SU-DHL-6 (cell line): Measurements from ENCODE around the gene INSIG2.

Experiments used
- H2AFZ ChIP-seq: fragments of 200-600 bp; sonication (generic); 2 replicates; pipeline ENCODE4 v1.6.1; 2014; ENCODE audit warnings: low read depth, mild to moderate bottlenecking, moderate library complexity, mixed read lengths, antibody characterized with exemption, low read length; ENCODE audit not compliant: severe bottlenecking
- H3F3A ChIP-seq: fragments of 200-600 bp; shearing (Covaris generic); 2 replicates; pipeline ENCODE4 v1.6.0; 2016; ENCODE audit warnings: antibody characterized with exemption, mild to moderate bottlenecking; ENCODE audit not compliant: insufficient read depth
- H3K27ac ChIP-seq: fragments of 200-600 bp; sonication (generic); 2 replicates; pipeline ENCODE4 v1.5.1; 2016; ENCODE audit warnings: low read depth, mild to moderate bottlenecking, low read length, moderate library complexity, mixed read lengths
- H3K27me3 ChIP-seq: fragments of 200-600 bp; sonication (generic), shearing (Covaris generic); 2 replicates; pipeline ENCODE4 v1.6.0; 2014; ENCODE audit warnings: mild to moderate bottlenecking, low read length
- H3K36me3 ChIP-seq: fragments of 200-600 bp; sonication (generic); 2 replicates; pipeline ENCODE4 v1.6.1; 2014; ENCODE audit warnings: mild to moderate bottlenecking, low read length, mixed read lengths
- H3K4me2 ChIP-seq: fragments of 300-600, 200-600 bp; shearing (Covaris generic), sonication (generic); 2 replicates; pipeline ENCODE4 v1.6.0; 2014; ENCODE audit warnings: low read length, low read depth, mild to moderate bottlenecking; ENCODE audit not compliant: poor library complexity, severe bottlenecking
- H3K4me3 ChIP-seq: fragments of 200-600 bp; sonication (generic); 2 replicates; pipeline ENCODE4 v1.5.1; 2014; ENCODE audit warnings: antibody characterized with exemption, low read length, mild to moderate bottlenecking, mixed read lengths; ENCODE audit not compliant: insufficient read depth, poor library complexity, severe bottlenecking
- H3K79me2 ChIP-seq: fragments of 200-600 bp; sonication (generic); 2 replicates; pipeline ENCODE4 v1.6.1; 2014; ENCODE audit warnings: mild to moderate bottlenecking, low read length, moderate library complexity; ENCODE audit not compliant: insufficient read depth
- H3K9ac ChIP-seq: fragments of 200-600 bp; sonication (generic); 2 replicates; pipeline ENCODE4 v1.7.0; 2014; ENCODE audit warnings: mild to moderate bottlenecking, low read length
- H3K9me2 ChIP-seq: fragments of 200-600 bp; sonication (generic); replicated peaks from 2 replicates; pipeline ENCODE4 v1.6.1; 2014; ENCODE audit warnings: low read length; ENCODE audit not compliant: insufficient read depth
- H3K9me3 ChIP-seq: fragments of 200-600 bp; sonication (generic); 2 replicates; pipeline ENCODE4 v1.6.1; 2014; ENCODE audit warnings: low read length, mixed read lengths; ENCODE audit not compliant: insufficient read depth
- H4K20me1 ChIP-seq: fragments of 200-600 bp; sonication (generic); 2 replicates; pipeline ENCODE4 v1.6.1; 2014; ENCODE audit warnings: low read depth, mild to moderate bottlenecking, antibody characterized with exemption, low read length, moderate library complexity, mixed read lengths
- EZH2phosphoT487 ChIP-seq: fragments of 200-600 bp; sonication (generic), shearing (Covaris generic); conservative IDR thresholded peaks from 2 replicates; pipeline ENCODE4 v1.6.1; 2018; ENCODE audit warnings: mild to moderate bottlenecking, antibody characterized with exemption, low read length, moderate library complexity, mixed read lengths
- TF ChIP-seq, protein P1 (sequence below): fragments of 200-600 bp; sonication (generic); IDR thresholded peaks from one replicate; pipeline ENCODE4 v1.5.1; 2017; ENCODE audit warnings: antibody characterized with exemption, mild to moderate bottlenecking, low read length, moderate library complexity; ENCODE audit not compliant: insufficient read depth, poor library complexity, severe bottlenecking

The INSIG2 gene

DNA sequence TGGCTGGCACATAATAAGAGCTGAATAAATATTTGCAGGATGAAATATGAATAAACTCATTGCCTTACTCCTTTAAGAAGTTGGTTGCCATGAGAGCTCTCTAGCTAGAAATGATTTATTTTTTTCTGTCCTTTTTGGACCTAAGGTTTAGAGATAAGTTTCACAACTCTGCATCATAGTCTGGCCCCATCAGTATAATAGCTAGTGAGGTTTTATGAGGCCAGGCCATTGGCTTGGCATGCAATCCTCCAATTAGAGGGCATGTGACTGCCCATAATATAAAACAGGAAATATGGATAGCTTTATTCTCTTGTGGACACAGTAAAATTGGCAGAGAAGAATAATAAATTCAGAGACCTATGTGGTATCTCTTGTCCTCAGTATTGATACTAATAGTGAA lies 26.2 kb upstream of the INSIG2 start:
- Histone ChIP-seq H3K9me2 (no peaks in the 10 kb centered on the region), H3K79me2 (no peaks in the 10 kb centered on the region), H3F3A (no peaks in the 10 kb centered on the region), H3K27ac (no peak overlapping the region), H3K27me3 (no peaks in the 10 kb centered on the region), H3K9ac (no peak overlapping the region), H3K9me3 (no peaks in the 10 kb centered on the region), H2AFZ (no peak overlapping the region), H4K20me1 (no peaks in the 10 kb centered on the region), H3K36me3 (no peaks in the 10 kb centered on the region), H3K4me2 (no peak overlapping the region), H3K4me3 (no peak overlapping the region)
- TF ChIP-seq, protein P1, sequence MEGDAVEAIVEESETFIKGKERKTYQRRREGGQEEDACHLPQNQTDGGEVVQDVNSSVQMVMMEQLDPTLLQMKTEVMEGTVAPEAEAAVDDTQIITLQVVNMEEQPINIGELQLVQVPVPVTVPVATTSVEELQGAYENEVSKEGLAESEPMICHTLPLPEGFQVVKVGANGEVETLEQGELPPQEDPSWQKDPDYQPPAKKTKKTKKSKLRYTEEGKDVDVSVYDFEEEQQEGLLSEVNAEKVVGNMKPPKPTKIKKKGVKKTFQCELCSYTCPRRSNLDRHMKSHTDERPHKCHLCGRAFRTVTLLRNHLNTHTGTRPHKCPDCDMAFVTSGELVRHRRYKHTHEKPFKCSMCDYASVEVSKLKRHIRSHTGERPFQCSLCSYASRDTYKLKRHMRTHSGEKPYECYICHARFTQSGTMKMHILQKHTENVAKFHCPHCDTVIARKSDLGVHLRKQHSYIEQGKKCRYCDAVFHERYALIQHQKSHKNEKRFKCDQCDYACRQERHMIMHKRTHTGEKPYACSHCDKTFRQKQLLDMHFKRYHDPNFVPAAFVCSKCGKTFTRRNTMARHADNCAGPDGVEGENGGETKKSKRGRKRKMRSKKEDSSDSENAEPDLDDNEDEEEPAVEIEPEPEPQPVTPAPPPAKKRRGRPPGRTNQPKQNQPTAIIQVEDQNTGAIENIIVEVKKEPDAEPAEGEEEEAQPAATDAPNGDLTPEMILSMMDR = no peak
- no peak for TF ChIP-seq EZH2phosphoT487

DNA sequence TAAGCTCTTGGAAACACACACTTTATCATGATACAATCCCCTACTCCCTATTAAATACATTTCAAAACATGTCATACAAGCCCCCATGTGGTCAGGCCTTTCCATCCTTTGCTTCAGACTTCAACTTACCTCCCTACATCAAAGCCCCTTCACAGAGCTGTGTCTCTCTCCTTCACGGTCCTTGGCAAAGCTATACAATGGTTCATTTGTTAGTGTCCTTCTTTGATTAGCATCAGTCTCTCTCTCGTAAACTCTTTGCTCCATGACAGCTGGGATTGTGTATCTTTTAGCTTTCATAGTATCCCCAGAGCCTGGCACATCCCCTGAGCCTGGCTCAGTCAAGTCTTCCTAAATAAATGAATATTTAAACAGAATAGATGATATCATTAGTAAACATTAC lies 25.6 kb upstream of the INSIG2 start:
- Histone ChIP-seq H3K9ac (no peak overlapping the region), H3K9me2 (no peaks in the 10 kb centered on the region), H3F3A (no peaks in the 10 kb centered on the region), H3K27me3 (no peaks in the 10 kb centered on the region), H3K79me2 (no peaks in the 10 kb centered on the region), H3K9me3 (no peaks in the 10 kb centered on the region), H4K20me1 (no peaks in the 10 kb centered on the region), H2AFZ (no peak overlapping the region), H3K27ac (no peak overlapping the region), H3K36me3 (no peaks in the 10 kb centered on the region), H3K4me3 (no peak overlapping the region), H3K4me2 (no peak overlapping the region)
- no peak for TF ChIP-seq EZH2phosphoT487
- TF ChIP-seq, protein P1 = no peak

DNA sequence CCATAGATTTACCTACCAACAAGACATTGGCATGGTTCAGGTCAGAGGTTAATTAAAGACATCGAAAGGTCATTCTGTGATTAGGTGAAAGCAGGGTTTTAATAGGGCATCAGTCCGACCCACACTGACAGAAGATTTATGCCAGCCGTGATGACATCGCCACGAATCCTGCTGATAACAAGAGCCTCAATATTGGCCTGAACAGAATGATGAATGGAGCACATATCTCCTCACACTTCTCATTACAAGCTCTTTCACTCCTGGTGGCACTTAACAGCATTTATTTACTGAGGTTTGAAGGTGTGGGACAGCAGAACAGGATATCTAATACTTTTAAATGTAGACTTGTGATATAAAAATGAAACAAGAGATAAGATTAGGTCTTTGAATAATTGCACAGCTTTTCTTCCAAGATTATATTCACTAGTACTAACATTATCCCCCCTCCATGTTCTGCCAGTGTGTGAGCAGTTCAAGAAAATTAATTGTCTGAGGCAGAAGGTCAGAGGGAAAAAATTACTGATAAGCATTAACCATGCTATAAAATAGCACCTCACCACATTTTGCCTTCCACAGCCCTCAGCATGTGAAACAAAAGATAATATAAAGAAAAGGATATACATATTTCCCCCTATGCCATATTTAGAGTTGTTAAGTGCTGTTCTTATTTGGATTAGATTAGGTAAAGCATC lies 23.1 kb upstream of the INSIG2 start:
- Histone ChIP-seq H2AFZ (no peak overlapping the region), H3K9me2 (no peaks in the 10 kb centered on the region), H4K20me1 (no peaks in the 10 kb centered on the region), H3K4me2 (no peak overlapping the region), H3K27me3 (no peaks in the 10 kb centered on the region), H3K9me3 (no peaks in the 10 kb centered on the region), H3K36me3 (no peaks in the 10 kb centered on the region), H3K9ac (no peak overlapping the region), H3K79me2 (no peaks in the 10 kb centered on the region), H3K27ac (no peak overlapping the region), H3K4me3 (no peak overlapping the region), H3F3A (no peaks in the 10 kb centered on the region)
- TF ChIP-seq EZH2phosphoT487 = no peak
- TF ChIP-seq, protein P1 = no peak
